NCI-H526 treated with DMSO at 0.1 percent for 48 hours (cell line): ENCODE data around the gene LYZL4.

ENCODE experiments used
- DNase-seq: peaks from one replicate; lab custom pipeline; 2025; lab: John Stamatoyannopoulos, UW

The LYZL4 gene

GRCh38 chr3:42410370-42411131 is at the start of gene LYZL4:
Gene LYZL4, minus strand, starts transcription at chr3:42410610. Its CDS starts 3,359 bp downstream, at chr3:42407251.
- no peak for DNase-seq

- DNase-seq, result no peak
Measured at GRCh38 chr3:42459151-42459550, 48.7 kb upstream of the LYZL4 start.

GRCh38 chr3:42456211-42456610 is 45.8 kb upstream of the LYZL4 start:
- DNase-seq, result no peak

GRCh38 chr3:42451546-42452230 is 41.3 kb upstream of the LYZL4 start:
- DNase-seq, result no peak

GRCh38 chr3:42451116-42451515 is 40.7 kb upstream of the LYZL4 start:
- no peak for DNase-seq

GRCh38 chr3:42450567-42450966 is 40.2 kb upstream of the LYZL4 start:
- no peak for DNase-seq

GRCh38 chr3:42447481-42447880 is 37.1 kb upstream of the LYZL4 start:
- no peak for DNase-seq

- no peak for DNase-seq
Measured at GRCh38 chr3:42446111-42447050, 36.0 kb upstream of the LYZL4 start.

GRCh38 chr3:42443819-42444436 is 33.5 kb upstream of the LYZL4 start:
- DNase-seq, result peak; percentile 30

GRCh38 chr3:42443292-42443691 is 32.9 kb upstream of the LYZL4 start:
- no peak for DNase-seq

GRCh38 chr3:42442640-42443039 is 32.2 kb upstream of the LYZL4 start:
- DNase-seq, result no peak

GRCh38 chr3:42441791-42442190 is 31.4 kb upstream of the LYZL4 start:
- no peak for DNase-seq

- DNase-seq, result no peak
Measured at GRCh38 chr3:42440924-42441323, 30.5 kb upstream of the LYZL4 start.

- DNase-seq, result no peak
Measured at GRCh38 chr3:42439261-42440115, 29.1 kb upstream of the LYZL4 start.

GRCh38 chr3:42438758-42439157 is 28.3 kb upstream of the LYZL4 start:
- DNase-seq, result no peak

GRCh38 chr3:42438193-42438592 is 27.8 kb upstream of the LYZL4 start:
- no peak for DNase-seq

- DNase-seq, result no peak
Measured at GRCh38 chr3:42434777-42435380, 24.5 kb upstream of the LYZL4 start.

GRCh38 chr3:42432485-42432884 is 22.1 kb upstream of the LYZL4 start:
- no peak for DNase-seq

GRCh38 chr3:42430781-42431532 is 20.5 kb upstream of the LYZL4 start:
- no peak for DNase-seq

- no peak for DNase-seq
Measured at GRCh38 chr3:42428830-42429229, 18.4 kb upstream of the LYZL4 start.
